GM12865 (cell line): ENCODE measurements around the gene CERS3.

Experiments used
- DNase-seq: peaks from one replicate; pipeline ENCODE4 v3.0.0; 2010; ENCODE audit warnings: low read depth
- H3K4me3 ChIP-seq: 2 replicates; pipeline ENCODE4 v1.5.1; 2011; ENCODE audit warnings: mild to moderate bottlenecking, low read depth, low read length, control low read depth
- TF ChIP-seq, protein P1 (sequence below): IDR thresholded peaks from 2 replicates; pipeline ENCODE4 v1.5.1; 2011; ENCODE audit warnings: low read length, control low read depth, low read depth, inconsistent platforms; ENCODE audit not compliant: insufficient read depth; ENCODE audit errors: missing control alignments

Gene CERS3

GRCh38 chr15:100569391-100569790 lies 40.6 kb upstream of the CERS3 start:
- H3K4me3 ChIP-seq: no peak overlapping the region
- no peak for DNase-seq
- TF ChIP-seq, protein P1, sequence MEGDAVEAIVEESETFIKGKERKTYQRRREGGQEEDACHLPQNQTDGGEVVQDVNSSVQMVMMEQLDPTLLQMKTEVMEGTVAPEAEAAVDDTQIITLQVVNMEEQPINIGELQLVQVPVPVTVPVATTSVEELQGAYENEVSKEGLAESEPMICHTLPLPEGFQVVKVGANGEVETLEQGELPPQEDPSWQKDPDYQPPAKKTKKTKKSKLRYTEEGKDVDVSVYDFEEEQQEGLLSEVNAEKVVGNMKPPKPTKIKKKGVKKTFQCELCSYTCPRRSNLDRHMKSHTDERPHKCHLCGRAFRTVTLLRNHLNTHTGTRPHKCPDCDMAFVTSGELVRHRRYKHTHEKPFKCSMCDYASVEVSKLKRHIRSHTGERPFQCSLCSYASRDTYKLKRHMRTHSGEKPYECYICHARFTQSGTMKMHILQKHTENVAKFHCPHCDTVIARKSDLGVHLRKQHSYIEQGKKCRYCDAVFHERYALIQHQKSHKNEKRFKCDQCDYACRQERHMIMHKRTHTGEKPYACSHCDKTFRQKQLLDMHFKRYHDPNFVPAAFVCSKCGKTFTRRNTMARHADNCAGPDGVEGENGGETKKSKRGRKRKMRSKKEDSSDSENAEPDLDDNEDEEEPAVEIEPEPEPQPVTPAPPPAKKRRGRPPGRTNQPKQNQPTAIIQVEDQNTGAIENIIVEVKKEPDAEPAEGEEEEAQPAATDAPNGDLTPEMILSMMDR: no peak

- no peak overlapping the region for H3K4me3 ChIP-seq
- DNase-seq: no peak
- TF ChIP-seq, protein P1: no peak
Observed at GRCh38 chr15:100566850-100567628, 38.3 kb upstream of the CERS3 start.

DNA sequence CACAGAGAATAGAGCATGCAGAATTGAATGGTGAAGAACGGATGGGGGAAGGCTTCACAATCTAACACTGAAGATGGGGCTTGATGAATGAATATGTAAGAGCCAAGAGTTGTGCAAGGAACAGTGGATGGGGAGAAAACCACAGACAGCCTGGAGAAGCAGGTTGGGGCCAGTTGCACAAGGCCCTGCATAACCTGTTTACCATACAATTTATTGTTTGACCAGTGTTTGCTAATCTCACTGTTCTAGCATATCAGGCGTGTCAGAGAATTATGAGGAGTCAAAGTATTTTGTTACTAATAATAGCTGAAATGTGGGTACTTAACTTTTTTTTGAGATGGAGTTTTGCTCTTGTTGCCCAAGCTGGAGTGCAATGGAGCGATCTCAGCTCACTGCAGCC lies 36.8 kb upstream of the CERS3 start:
- no peak overlapping the region for H3K4me3 ChIP-seq
- DNase-seq: no peak
- TF ChIP-seq, protein P1: no peak

GRCh38 chr15:100560323-100560722 lies 31.6 kb upstream of the CERS3 start:
- no peak for DNase-seq
- H3K4me3 ChIP-seq: no peak overlapping the region
- TF ChIP-seq, protein P1: no peak

DNA sequence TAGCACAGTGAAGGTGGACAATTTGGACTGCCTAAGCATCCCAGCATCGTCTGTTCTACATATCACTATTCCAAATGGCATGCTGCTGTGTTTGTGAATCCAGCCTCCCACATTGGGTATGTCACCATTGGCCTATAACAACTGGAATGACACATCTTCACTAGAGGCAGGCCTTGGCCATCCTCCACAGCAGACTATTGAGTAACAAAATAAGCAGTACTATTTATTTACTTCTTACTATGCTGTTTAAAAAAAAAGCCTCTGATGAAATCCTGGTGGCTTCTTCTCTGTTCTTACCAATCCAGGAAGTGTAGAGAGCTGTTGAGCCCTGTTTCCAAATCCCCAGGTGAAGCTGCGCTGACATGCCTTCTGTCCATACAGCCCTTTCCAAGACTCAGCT lies 30.6 kb upstream of the CERS3 start:
- no peak overlapping the region for H3K4me3 ChIP-seq
- DNase-seq: no peak
- TF ChIP-seq, protein P1: no peak

- TF ChIP-seq, protein P1: no peak
- DNase-seq: no peak
- no peak overlapping the region for H3K4me3 ChIP-seq
Observed at GRCh38 chr15:100558771-100559254, 30.1 kb upstream of the CERS3 start.

- TF ChIP-seq, protein P1: no peak
- no peak overlapping the region for H3K4me3 ChIP-seq
- no peak for DNase-seq
Observed at GRCh38 chr15:100553468-100553867, 24.7 kb upstream of the CERS3 start.
